OCI-LY3 (cell line): ENCODE measurements around the gene SLC30A1.

ENCODE experiments used
- H2AFZ ChIP-seq: fragments of 200-600, 300-600 bp; shearing (Covaris generic); 2 replicates; pipeline ENCODE4 v1.6.0; 2014; ENCODE audit warnings: antibody characterized with exemption, low read depth, low read length
- H3K27ac ChIP-seq: fragments of 200-600, 300-600 bp; sonication (generic); 2 replicates; pipeline ENCODE4 v1.5.1; 2014; ENCODE audit warnings: mild to moderate bottlenecking, low read length, moderate library complexity, mixed read lengths
- H3K27me3 ChIP-seq: fragments of 200-600, 300-600 bp; sonication (generic); 2 replicates; pipeline ENCODE4 v1.6.1; 2014; ENCODE audit warnings: low read depth, low read length, mixed read lengths
- H3K36me3 ChIP-seq: fragments of 200-600, 300-600 bp; sonication (generic); replicated peaks from 2 replicates; pipeline ENCODE3; 2014; ENCODE audit warnings: low read depth, low read length, mixed read lengths
- H3K4me1 ChIP-seq: fragments of 300-600, 200-600 bp; sonication (generic); 2 replicates; pipeline ENCODE4 v1.6.1; 2014; ENCODE audit warnings: low read length, mixed read lengths
- H3K4me2 ChIP-seq: fragments of 200-600, 300-600 bp; sonication (generic); 2 replicates; pipeline ENCODE4 v1.6.1; 2014; ENCODE audit warnings: low read length, mixed read lengths
- H3K4me3 ChIP-seq: fragments of 300-600, 200-600 bp; sonication (generic); 2 replicates; pipeline ENCODE4 v1.5.1; 2014; ENCODE audit warnings: antibody characterized with exemption, mild to moderate bottlenecking, low read length, moderate library complexity
- H3K79me2 ChIP-seq: fragments of 300-600, 200-600 bp; shearing (Covaris generic); 2 replicates; pipeline ENCODE4 v1.6.1; 2014; ENCODE audit warnings: mild to moderate bottlenecking, low read length, mixed read lengths
- H3K9ac ChIP-seq: fragments of 300-600, 200-600 bp; shearing (Covaris generic); 2 replicates; pipeline ENCODE4 v1.6.0; 2014; ENCODE audit warnings: mild to moderate bottlenecking, low read length, moderate library complexity
- H3K9me3 ChIP-seq: fragments of 200-600, 300-600 bp; shearing (Covaris generic); 2 replicates; pipeline ENCODE4 v1.6.1; 2014; ENCODE audit warnings: low read length, mixed read lengths; ENCODE audit not compliant: insufficient read depth
- H4K20me1 ChIP-seq: fragments of 200-600, 300-600 bp; sonication (generic); 2 replicates; pipeline ENCODE4 v1.6.1; 2016; ENCODE audit warnings: low read length, mixed read lengths; ENCODE audit not compliant: insufficient read depth
- EZH2phosphoT487 ChIP-seq: fragments of 200-600 bp; shearing (Covaris generic); IDR thresholded peaks from 2 replicates; pipeline ENCODE4 v1.6.1; 2018; ENCODE audit warnings: antibody characterized with exemption, mixed run types, low read depth
- TF ChIP-seq, protein P1 (sequence below): fragments of 200-600, 300-600 bp; sonication (generic); IDR thresholded peaks from 2 replicates; pipeline ENCODE4 v1.5.1; 2014; ENCODE audit warnings: antibody characterized with exemption, low read length, low read depth

The SLC30A1 gene

DNA sequence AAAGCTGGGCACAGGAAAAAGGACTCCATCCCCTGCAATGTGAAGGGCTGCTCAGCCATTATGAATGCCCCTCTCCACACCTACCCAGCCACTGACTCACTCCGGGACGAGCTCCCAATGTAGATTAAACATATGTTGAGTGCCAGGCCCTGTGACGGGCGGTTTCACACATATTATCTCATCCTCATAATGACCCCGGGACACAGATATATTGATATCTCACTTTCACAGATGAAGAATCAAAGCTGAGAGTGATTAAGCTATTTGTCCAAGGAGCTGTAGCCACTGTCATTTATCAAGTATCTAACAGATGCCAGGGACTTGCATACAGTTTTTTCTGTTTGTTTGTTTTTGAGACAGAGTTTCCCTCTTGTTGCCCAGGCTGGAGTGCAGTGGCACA is 35.0 kb upstream of the SLC30A1 start:
- Histone ChIP-seq H3K36me3 (no peaks in the 10 kb centered on the region), H3K4me1 (no peaks in the 10 kb centered on the region), H3K4me3 (no peak overlapping the region), H3K4me2 (no peak overlapping the region), H3K27me3 (no peaks in the 10 kb centered on the region), H3K27ac (no peak overlapping the region), H2AFZ (no peak overlapping the region), H3K79me2 (no peaks in the 10 kb centered on the region), H3K9ac (no peak overlapping the region), H4K20me1 (no peaks in the 10 kb centered on the region), H3K9me3 (no peaks in the 10 kb centered on the region)
- TF ChIP-seq, protein P1, sequence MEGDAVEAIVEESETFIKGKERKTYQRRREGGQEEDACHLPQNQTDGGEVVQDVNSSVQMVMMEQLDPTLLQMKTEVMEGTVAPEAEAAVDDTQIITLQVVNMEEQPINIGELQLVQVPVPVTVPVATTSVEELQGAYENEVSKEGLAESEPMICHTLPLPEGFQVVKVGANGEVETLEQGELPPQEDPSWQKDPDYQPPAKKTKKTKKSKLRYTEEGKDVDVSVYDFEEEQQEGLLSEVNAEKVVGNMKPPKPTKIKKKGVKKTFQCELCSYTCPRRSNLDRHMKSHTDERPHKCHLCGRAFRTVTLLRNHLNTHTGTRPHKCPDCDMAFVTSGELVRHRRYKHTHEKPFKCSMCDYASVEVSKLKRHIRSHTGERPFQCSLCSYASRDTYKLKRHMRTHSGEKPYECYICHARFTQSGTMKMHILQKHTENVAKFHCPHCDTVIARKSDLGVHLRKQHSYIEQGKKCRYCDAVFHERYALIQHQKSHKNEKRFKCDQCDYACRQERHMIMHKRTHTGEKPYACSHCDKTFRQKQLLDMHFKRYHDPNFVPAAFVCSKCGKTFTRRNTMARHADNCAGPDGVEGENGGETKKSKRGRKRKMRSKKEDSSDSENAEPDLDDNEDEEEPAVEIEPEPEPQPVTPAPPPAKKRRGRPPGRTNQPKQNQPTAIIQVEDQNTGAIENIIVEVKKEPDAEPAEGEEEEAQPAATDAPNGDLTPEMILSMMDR: no peak
- TF ChIP-seq EZH2phosphoT487: no peak

DNA sequence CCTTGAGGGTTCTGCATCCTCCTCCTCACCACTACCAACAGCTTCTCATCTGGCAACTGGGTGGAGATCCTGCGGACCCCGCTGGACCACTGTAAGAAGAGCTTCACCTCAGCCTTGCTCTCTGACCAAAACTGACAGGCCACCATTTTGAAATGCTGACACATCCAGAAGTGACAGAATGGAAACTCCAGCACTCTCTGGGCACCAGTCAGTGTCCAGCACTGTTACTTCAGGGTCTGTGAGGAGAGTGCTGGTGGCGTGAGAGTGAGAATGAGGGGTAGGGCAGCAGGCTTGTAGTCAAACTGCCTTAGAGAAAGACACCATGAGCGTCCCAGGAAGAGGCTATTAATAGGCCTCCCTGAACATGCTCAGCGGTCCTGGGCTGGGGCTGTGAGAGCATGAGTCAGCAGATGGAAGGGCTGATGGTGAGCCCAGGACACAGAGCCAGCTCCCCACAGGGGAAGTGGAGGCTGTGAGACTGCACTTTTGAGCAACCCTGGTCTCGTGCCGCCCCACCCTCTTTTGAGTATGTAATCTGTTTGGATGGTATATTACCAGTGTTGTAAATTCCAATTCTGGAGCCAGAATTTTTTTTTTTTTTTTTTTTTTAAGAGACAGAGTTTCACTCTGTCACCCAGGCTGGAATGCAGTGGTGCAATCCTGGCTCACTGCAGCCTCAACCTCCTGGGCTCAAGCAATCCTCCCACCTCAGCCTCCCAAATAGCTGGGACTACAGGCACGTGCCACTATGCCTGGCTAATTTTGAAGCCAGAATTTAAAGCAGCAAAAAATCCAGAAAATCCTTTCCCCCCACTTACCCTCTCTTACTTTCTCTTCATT is 34.4 kb upstream of the SLC30A1 start:
- Histone ChIP-seq H2AFZ (no peak overlapping the region), H3K9ac (no peak overlapping the region), H3K4me3 (no peak overlapping the region), H3K4me2 (no peak overlapping the region), H3K27ac (no peak overlapping the region), H3K4me1 (no peaks in the 10 kb centered on the region), H3K27me3 (no peaks in the 10 kb centered on the region), H3K9me3 (no peaks in the 10 kb centered on the region), H3K79me2 (no peaks in the 10 kb centered on the region), H4K20me1 (no peaks in the 10 kb centered on the region), H3K36me3 (no peaks in the 10 kb centered on the region)
- TF ChIP-seq EZH2phosphoT487: no peak
- TF ChIP-seq, protein P1: no peak

DNA sequence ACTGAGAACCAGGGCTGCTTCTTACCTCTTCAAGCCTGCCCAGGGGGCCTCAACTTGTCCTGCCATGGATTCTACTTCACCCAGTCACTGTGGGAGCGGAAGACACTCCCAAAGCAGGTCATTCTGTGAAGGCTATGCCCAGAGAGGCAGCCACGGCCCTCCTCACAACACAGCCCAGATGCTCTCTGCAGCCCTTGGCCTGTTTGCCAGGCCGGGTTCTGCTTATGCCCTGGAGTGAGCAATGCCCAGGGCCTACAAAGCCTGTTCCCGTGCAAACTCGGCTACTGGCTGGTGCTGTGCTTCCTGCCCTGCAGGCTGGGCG is 33.8 kb upstream of the SLC30A1 start:
- no peaks in the 10 kb centered on the region for H3K36me3 ChIP-seq
- no peaks in the 10 kb centered on the region for H3K79me2 ChIP-seq
- no peaks in the 10 kb centered on the region for H4K20me1 ChIP-seq
- H3K27me3 ChIP-seq: no peaks in the 10 kb centered on the region
- TF ChIP-seq, protein P1: no peak
- no peak for TF ChIP-seq EZH2phosphoT487
- H3K27ac ChIP-seq: no peak overlapping the region
- no peak overlapping the region for H3K9ac ChIP-seq
- no peaks in the 10 kb centered on the region for H3K4me1 ChIP-seq
- H2AFZ ChIP-seq: no peak overlapping the region
- no peak overlapping the region for H3K4me3 ChIP-seq
- H3K9me3 ChIP-seq: no peaks in the 10 kb centered on the region
- no peak overlapping the region for H3K4me2 ChIP-seq

DNA sequence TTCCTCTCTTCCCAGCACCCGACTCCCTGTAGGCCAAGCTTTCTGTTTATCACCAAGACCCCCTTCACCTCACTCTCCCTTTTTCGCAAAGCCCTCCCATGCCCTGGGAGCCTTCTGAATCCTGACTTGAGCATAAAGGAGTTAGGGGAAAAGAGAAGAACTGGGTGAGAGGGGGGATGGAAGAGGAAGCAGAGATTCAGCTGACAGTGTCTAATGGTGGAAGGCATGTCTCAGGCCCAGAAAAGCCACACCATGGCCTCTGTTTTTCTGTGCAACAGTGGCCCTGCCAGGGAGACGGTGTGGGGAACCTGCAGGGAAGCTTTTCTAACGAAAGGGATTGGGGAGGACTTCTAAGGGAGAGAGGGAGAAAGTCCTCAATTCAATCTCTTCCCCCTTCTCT is 32.9 kb upstream of the SLC30A1 start:
- Histone ChIP-seq H3K79me2 (no peaks in the 10 kb centered on the region), H3K27me3 (no peaks in the 10 kb centered on the region), H3K4me2 (no peak overlapping the region), H2AFZ (no peak overlapping the region), H3K27ac (no peak overlapping the region), H3K36me3 (no peaks in the 10 kb centered on the region), H3K9ac (no peak overlapping the region), H4K20me1 (no peaks in the 10 kb centered on the region), H3K4me1 (peaks cover 6% of the 10 kb centered on the region), H3K9me3 (no peaks in the 10 kb centered on the region), H3K4me3 (no peak overlapping the region)
- no peak for TF ChIP-seq EZH2phosphoT487
- TF ChIP-seq, protein P1: no peak
